Left colon (tissue), 2 donors: Measurements from ENCODE around the gene MAPT. TPM values are rescaled to one million over a fixed set of nuclear protein-coding genes. Genes with fewer than 3 reads are reported as not detected.
"Not testable (repeated sequence)": the region's sequence is repeated elsewhere in the genome, so short reads cannot be mapped to it uniquely, and the experiment has no call there.

Experiments used
- ATAC-seq: fragments of 200-7000 bp; cut with Tn5 transposase; one replicate; pipeline ENCODE4 v1.9.1; 2020; ENCODE audit warnings: mild to moderate bottlenecking, moderate library complexity
- DNase-seq, 2 donors: peaks; one replicate each; pipeline ENCODE4 v3.0.0-alpha.2; 2020
- intact Hi-C, 2 donors: fragments of 100-400 bp; cut with DNase I in 1 of 2; cut with micrococcal nuclease in 1 of 2; formaldehyde crosslinking; loops; one replicate each; pipeline versions ENCODE4 v1.11.2 to v1.14.0; 2022; cut with DNase I, micrococcal nuclease
- total RNA-seq, 2 donors: library from RNA; stranded (reverse); fragmentation: NEBNext Ultra II Directional; extraction: Animal tissue kit (Norgen Biotek cat#: 25700); gene quantifications; one replicate each; pipeline ENCODE4 v1.2.1, GENCODE V29; 2021
- donor health status: DM: no; HTN: no; CAD: no.
- donor health status: DM: yes; HTN: yes; CAD: no.

Gene MAPT
- total RNA-seq, 2 donors from 2014 or later, result 0.64 to 2.5 TPM

DNA sequence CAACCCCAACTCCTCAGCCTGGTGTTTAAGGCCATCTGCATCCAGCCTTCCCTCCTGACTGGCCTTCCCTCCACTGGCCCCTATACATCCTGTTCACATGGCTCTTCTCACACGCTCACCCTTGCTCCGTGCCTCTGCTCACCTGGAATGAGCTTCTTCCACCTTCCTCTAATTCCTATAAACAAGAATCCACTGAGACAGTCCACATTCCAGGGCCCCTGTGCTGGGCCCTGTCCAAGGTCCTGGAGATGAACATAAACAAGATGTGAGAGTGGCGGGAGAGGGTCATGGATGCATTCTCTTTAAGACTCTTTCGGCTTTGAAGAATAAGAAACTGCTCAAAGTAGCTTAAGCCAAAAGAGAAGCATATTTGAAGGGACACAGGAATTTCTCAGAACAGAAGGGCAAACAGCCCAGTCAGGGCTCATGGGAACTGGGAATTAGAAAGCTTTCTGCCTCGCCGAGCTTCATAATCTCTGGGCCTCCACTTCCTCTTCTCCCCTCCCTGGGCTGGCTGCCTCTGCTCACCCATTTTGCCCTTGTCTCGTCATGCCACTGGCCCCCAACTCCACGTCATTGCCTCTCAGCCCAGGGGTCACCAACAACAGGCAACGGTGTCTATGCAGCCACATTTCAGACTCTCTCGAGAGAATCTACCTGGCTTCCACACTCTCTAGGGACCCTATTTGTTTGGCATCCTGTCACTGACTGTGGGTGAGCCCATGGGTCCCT is 36.2 kb upstream of the MAPT start:
- DNase-seq (no peak), ATAC-seq (no peak)
- intact Hi-C loops, result no loop called here

DNA sequence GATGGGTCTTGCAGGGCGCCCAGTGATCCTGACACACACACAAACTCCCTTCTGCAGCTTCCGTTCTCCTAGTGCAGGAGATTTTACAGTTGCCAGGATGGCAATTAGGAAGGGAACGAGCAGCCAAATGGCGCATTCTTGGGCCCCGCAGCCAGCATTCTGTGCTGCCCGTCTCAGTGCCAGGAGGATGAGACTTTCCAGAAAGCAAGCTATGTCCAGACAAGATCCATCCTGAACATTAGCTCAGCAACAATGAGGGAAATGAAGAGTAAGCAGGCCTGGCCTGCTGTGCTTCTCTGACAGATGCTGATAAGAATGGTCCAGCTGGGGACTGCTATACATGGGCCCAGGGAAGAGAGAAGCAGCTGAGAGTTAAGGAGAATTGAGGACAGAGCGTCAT is 33.2 kb upstream of the MAPT start:
- DNase-seq, result no peak
- intact Hi-C loops, result no loop called here

DNA sequence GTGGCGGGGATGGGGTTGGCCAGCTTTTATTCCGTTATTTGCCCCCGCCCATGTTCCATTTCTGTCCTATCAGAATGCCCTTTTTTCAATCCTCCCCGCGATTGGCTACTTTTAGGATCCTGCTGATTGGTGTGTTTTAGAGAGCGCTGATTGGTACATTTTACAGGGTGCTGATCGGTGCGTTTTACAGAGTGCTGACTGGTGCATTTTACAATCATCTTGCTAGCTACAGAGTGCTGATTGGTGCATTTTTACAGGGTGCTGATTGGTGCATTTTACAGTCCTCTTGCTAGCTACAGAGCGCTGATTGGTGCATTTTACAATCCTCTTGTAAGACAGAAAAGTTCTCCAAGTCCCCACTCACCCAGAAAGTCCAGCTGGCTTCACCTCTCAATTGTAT is 32.2 kb upstream of the MAPT start:
- ATAC-seq, intact Hi-C loops, DNase-seq: not testable (repeated sequence)

More for the DNA sequence above, 33.2 kb upstream of the MAPT start:
- no peak for ATAC-seq

DNA sequence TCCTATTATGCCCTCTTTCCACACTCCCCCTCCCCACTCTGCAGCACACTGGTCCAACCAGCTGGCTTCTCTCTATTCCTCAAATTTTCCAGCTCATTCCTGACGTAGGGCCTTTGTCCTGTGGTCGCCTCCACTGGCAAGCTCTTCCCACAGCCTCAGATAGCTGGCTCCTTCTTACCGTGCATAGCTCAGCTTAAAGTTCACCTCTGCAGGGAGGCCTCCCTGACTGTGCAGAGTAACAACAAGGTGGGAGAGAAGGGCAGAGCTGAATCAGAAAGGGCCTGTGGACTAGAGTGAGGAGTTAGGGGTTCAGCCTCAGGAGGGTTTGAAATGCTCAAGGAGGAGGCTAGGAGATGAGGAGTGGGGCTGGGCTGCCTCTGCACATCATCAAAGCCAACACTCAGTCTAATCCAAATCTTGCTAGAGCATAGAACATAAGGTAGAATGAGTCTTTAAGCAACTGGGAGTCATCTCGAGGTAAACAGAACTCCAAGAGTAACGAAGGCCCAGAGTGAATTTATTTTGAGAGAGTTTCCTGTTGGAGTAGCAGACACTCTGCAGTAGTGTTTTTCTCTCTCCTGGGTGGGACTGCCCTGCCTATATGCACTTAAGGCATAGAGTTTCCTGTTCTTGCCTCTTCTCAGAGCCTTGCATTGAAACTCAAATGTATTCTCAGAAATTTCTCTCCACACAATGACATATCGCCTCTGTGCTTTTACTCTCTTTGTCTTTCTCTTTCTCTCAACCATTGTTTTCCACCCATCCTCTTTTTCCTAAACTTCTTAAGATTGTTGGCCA is 30.3 kb upstream of the MAPT start:
- ATAC-seq, result no peak
- intact Hi-C loops, result no loop called here
- no peak for DNase-seq

DNA sequence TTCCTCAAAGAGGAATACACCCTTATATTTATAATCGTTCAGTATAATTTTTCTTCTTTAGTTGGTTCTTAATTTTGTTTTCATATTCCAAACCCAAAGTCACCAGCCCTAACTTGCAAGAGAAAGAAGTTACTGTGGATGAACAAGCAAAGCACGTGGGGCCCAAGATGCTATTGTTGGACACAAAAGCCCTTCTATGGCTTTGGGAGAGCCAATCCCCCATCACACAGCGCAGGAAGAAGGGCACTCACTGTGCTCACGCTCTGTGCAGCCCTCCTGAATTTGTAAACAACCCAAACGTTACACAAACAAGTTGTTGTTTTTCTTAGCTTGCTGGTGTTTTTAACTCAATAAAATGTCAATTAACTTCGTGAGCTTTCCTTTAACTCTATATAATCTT is 27.2 kb upstream of the MAPT start:
- intact Hi-C loops, result no loop called here
- DNase-seq, result no peak
- no peak for ATAC-seq

DNA sequence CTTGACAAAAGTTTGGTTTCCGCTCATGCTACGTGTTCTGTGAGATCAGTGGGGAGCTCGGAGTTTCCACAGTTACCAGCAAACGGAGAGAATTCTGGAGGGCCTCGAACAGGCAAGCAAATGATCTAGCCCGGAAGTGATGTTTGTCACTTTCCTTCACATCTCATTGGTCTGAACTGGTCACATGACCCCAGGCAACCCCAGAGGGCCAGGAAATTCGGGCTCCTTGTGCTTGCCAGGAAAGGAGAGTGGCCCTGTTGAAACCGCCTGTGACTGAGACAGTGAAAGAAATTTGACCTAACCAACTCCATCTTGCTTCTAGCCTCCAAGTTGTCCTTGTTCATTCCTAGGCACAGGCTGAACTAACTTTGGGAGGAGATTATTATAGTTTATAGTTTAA is 26.7 kb upstream of the MAPT start:
- no peak for ATAC-seq
- intact Hi-C loops, result no loop called here
- DNase-seq, result no peak

DNA sequence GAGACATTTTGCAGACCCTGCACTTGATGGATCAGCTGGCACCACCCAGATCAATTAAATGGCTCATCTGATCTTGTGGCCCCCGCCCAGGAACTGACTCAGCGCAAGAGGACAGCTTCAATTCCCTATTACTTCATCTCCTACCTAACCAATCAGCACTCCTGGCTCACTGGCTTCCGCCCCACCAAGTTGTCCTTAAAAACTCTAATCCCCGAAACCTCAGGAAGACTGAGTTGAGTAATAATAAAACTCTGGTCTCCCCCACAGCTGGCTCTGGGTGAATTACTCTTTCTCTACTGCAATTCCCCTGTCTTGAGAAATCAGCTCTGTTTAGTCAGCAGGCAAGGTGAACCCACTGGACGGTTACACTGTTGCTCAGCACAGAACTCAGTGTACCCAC is 26.1 kb upstream of the MAPT start:
- DNase-seq (no peak), ATAC-seq (no peak)
- intact Hi-C loops, result no loop called here

DNA sequence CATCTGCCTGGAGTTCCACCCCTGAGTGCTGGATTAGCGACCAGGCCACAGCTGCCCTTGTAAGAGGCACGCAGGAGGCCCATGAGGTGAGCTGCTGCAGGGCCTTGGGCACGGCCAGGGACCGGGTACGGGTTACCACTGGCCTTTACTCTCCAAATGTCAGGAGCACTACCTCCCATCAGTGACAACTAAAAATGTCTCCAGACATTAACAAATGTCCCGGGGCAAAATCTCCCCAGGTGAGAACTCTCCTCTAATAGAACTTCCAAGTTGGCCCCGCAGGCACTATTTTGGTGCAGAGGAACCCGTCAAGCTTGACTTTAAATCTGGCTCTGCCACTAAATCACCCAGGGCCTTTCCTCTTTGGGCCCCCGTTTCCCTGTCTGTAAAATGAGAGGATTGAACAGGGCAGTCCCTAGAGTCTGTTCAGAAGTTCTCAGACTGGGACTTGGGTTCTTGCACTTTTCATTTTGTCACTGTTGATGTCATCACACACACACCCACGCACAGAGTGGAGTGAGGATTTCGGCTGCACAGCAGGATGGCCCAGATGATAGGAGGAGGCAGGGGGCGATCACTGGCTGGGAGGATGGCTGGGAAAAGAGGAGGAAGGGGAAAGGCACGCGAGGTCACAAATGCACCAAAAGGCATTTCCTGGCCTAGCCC is 24.5 kb upstream of the MAPT start:
- DNase-seq, result no peak
- no peak for ATAC-seq
- intact Hi-C loops, result no loop called here

DNA sequence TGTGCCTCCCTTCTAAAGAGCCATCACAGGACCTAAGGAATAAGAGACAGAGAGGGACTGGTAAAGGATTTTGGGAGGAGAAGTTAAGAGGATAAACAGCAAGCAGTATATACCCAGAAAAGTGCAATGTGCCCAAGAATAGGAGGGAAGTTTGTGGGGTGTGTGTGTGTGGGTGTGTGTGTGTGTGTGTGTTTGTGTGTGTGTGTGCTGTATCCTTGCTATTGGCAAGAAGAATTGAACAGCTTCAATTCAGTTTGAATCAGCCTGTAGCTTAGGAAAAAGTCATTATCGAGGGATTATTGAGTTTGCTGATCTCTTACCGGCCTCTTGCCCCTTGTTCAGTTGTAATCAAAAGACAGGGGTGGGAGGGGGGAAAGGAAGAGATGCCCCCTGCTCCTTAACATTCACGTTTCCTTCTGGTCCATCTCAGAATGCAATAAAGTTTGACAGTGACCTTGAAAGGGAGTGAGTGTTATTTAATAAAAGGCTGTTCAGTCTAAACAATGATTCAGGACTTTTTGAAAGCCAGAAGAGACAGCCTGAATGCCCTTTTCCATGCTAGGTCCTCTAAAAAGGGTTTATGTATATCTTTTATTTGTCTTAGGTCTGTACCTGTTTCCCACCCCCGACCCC is 23.9 kb upstream of the MAPT start:
- DNase-seq, result no peak
- no peak for ATAC-seq
- intact Hi-C loops, result no loop called here

DNA sequence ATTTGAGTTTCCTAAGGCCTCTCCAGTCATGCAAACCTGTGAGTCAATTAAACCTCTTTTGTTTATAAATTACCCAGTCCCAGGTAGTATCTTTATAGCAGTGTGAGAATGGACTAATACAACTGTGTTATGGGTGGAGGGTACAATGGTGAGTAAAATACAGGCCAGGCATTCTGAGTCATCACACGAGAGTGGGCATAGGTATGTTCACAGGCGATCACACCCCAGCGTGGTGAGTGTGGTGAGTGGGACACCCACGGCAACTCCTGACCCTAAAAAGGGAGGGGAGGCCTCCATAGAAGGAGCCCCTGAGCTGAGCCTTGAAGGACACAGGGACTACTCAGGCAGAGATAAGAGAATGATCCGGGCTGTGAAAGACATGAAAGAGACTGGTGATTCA is 22.6 kb upstream of the MAPT start:
- intact Hi-C loops, result no loop called here
- ATAC-seq, result no peak

DNA sequence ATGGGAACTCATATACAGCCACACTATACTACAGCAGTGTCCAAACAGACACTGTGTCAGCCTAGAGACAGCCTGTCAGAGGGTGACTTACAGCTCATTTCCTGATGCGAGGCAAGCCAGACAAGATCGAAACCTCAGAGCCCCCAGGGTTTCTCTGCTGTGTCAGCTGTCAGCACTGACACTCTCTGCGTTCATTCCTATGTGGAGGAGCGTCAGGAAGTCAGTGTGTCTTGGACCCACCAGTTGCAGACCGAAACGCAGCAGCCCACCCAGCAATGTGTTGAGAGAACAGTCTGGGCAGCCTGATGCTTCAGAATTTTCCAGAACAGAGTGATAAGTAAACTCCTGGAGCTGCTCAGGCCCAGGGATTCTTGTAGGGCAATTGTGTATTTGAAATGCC is 20.6 kb upstream of the MAPT start:
- no peak for DNase-seq
- intact Hi-C loops, result no loop called here
- no peak for ATAC-seq

More for the DNA sequence above, 22.6 kb upstream of the MAPT start:
- DNase-seq, result no peak

DNA sequence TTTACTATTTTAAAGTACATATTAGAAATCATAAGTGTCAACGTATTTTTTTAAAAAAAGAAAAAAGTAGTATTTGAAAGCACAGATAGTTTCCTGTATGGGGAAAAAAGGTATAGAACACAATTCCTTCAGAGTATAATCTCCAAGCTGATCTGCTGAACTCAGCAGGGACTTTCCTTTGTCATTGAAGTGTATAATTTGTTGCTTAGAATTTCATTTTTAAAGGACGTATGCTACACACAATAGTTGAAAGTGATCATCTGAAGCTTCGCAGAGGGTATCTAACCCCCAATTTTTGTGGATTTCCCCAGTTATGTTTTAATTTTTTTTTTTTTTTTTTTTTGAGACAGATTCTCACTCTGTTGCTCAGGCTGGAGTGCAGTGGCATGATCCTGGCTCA is 20.2 kb upstream of the MAPT start:
- no peak for ATAC-seq
- intact Hi-C loops, result no loop called here

DNA sequence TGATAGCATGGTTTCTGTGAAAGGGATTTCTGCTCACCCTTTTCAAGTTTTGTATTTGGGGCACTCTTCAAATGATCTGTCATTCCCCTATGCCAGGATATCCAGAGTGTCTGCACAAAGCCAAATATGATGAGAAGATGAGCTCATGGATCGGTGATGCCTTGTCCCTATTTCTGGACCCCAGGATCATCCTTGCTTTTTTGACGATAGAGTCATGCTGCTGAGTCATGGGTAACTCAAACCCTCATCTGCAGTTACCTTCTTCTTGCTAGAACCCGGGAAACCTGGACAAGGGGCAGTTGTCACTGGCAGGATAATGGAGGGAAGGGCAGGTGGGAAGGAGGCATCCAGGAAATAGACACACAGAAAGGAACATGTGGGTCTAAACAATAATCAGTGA is 17.8 kb upstream of the MAPT start:
- intact Hi-C loops, result no loop called here
- no peak for ATAC-seq
- no peak for DNase-seq

More for the DNA sequence above, 20.2 kb upstream of the MAPT start:
- no peak for DNase-seq

DNA sequence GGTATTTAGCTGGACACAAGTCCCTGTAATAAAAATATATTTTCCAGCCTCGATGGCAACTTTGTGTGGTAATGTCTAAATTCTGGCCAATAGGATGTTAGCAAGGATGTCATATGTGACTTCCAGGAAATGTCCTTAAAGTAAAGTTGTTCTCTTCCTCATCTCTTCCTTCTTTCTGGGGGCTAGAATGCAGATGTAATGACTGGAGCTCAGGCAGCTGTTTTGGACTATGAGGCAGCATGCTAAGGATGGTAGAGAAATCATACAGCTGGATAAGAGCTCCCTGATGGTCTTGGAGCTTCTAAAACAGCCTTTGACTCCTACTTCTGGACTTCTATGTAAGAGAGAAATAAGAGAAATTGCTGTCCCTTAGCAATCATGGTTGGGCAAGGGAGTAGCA is 16.9 kb upstream of the MAPT start:
- DNase-seq, result no peak
- intact Hi-C loops, result no loop called here
- no peak for ATAC-seq

DNA sequence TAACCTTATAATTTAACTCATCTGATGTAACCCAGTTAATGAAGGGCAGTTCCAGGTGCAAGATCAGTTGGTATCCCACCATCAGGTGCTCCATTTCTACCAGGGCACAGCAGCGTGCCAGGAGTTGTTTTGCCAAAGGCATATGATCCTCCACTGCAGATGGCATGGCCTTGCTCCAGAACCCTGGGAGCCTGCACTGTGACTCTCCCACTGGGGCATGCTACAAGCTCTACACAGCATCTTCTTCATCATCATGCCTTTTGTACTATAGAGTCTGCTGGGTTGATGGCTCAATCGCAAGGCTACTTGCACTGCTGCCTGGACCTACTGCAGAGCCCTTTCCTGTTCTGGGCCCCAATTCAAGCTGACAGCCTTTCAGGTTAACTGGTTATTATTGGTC is 11.3 kb upstream of the MAPT start:
- DNase-seq (no peak), ATAC-seq (no peak)
- intact Hi-C loops, result no loop called here

DNA sequence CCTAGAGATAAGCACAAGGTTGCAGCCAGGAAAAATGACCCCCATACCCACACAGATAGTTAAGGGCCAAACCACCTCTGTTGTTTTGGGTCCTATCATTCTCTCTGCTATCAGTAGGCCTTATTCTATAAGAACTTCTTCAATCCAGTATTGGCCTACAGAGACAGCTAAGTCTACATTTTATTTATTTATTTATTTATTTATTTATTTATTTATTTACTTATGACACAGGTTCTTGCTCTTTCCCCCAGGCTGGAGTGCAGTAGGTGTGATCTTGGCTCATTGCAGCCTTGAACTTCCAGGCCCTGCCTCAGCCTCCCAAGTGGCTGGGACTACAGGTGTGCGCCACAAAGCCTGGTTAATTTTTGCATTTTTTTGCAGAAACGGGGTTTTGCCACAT is 7.5 kb upstream of the MAPT start:
- ATAC-seq (no peak), DNase-seq (no peak)
- intact Hi-C loops, result no loop called here

DNA sequence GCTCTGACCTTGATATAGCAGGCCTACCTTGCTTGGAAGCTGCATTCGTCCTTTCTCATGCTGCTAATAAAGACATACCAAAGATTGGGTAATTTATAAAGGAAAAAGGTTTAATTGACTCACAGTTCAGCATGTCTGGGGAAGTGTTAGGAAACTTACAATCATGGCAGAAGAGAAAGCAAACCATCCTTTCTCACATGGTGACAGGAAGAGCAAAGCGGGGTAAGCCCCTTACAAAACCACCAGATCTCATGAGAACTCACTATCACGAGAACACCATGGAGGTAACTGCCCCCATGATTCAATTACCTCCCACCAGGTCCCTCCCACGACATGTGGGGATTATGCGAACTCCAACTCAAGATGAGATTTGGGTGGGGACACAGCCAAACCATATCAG is 6.0 kb upstream of the MAPT start:
- ATAC-seq (no peak), DNase-seq (no peak)
- intact Hi-C loops, result no loop called here

DNA sequence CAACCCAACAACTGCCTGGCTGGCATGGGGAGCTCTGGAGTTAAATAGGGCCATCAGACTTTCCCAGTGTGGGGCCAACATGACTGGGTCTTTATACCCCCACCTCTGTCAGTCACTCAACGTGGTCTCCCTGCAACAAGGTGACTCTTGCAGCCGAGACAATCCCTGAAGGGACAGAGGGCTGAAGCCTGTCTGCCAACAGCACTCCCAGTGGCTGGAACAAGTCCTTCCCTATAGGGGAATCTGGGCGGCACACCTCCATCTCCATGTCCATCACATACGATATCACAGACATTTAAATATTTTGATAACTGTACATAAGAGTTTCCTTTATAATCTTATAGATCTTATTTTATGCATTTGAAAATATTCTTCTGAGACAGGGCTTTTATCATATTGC is 4.8 kb upstream of the MAPT start:
- ATAC-seq (no peak), DNase-seq (no peak)
- intact Hi-C loops, result no loop called here

DNA sequence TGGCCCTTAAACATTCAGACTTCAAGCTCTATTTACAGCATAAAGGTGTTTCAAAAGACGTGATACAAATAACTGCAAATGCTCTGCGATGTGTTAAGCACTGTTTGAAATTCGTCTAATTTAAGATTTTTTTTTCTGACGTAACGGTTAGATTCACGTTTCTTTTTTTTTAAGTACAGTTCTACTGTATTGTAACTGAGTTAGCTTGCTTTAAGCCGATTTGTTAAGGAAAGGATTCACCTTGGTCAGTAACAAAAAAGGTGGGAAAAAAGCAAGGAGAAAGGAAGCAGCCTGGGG is 681 bp upstream of the MAPT start:
- DNase-seq (no peak), ATAC-seq (no peak)
- intact Hi-C loops, result no loop called here
